HG03432 (cell line): ENCODE measurements around the gene LONP2.
"Not testable (repeated sequence)": the region's sequence is repeated elsewhere in the genome, so short reads cannot be mapped to it uniquely, and the experiment has no call there.

Source experiments
- ATAC-seq: cut with Tn5 transposase; IDR thresholded peaks from one replicate; pipeline ENCODE4 v1.9.1; 2021; ENCODE audit warnings: mild to moderate bottlenecking, moderate library complexity; ENCODE audit not compliant: unreplicated experiment

LONP2 gene

GRCh38 chr16:48384520-48385252 lies 140.6 kb downstream of the LONP2 start:
- ATAC-seq = peak; percentile 62

- peak; percentile 72 for ATAC-seq
These were observed 141.4 kb downstream of the LONP2 start, which contains the start of gene SIAH1 for GRCh38 chr16:48385253-48386150. SIAH1 (minus strand) TSS chr16:48385413; CDS start chr16:48362428, 22,985 bp downstream.

GRCh38 chr16:48386559-48387312 lies 142.6 kb downstream of the LONP2 start:
- no peak for ATAC-seq

- no peak for ATAC-seq
These were observed 148.3 kb downstream of the LONP2 start for GRCh38 chr16:48392407-48392806.

GRCh38 chr16:48393485-48394354 lies 149.6 kb downstream of the LONP2 start:
- no peak for ATAC-seq

GRCh38 chr16:48394355-48394703 lies 150.2 kb downstream of the LONP2 start:
- no peak for ATAC-seq

GRCh38 chr16:48395375-48395774 lies 151.3 kb downstream of the LONP2 start:
- no peak for ATAC-seq

GRCh38 chr16:48402547-48402946 lies 158.4 kb downstream of the LONP2 start:
- ATAC-seq = not testable (repeated sequence)

GRCh38 chr16:48405153-48405552 lies 161.1 kb downstream of the LONP2 start:
- no peak for ATAC-seq

- no peak for ATAC-seq
These were observed 161.8 kb downstream of the LONP2 start for GRCh38 chr16:48405907-48406306.
